GM12878 (cell line): ENCODE data around the gene S100A8. TPM values are rescaled to one million over a fixed set of nuclear protein-coding genes. Genes with fewer than 3 reads are reported as not detected.

Source experiments
- ATAC-seq: fragments of 200-7000 bp; cut with Tn5 transposase; 3 replicates; pipeline ENCODE4 v1.9.1; 2020; ENCODE audit warnings: mild to moderate bottlenecking, moderate library complexity
- BruUV-seq: library from RNA; stranded (reverse); fragments of 400-500 nt; replicated peaks from 2 replicates; lab custom pipeline; 2021; lab: Mats Ljungman, UMichigan
- CTCF ChIA-PET: fragments of 300-600 bp; sonication (Branson Sonifier 250); formaldehyde crosslinking; extraction: SDS; loops from one replicate; lab custom pipeline; 2021; ENCODE audit warnings: inconsistent platforms; lab: Yijun Ruan, JAX
- POLR2A ChIA-PET: fragments of 350-600 bp; formaldehyde crosslinking; extraction: SDS; loops from one replicate; lab custom pipeline; 2021; ENCODE audit warnings: inconsistent platforms; lab: Charles Lee
- RAD21 ChIA-PET: fragments of 300-600 bp; sonication (Branson Sonifier 250); formaldehyde crosslinking; loops from one replicate; lab custom pipeline; 2023; ENCODE audit warnings: antibody characterized with exemption; ENCODE audit not compliant: unreplicated experiment; lab: Charles Lee
- SMC1A ChIA-PET: fragments of 300-600 bp; sonication (Branson Sonifier 250); formaldehyde crosslinking; loops from one replicate; lab custom pipeline; 2023; ENCODE audit not compliant: unreplicated experiment, uncharacterized antibody; lab: Charles Lee
- DNase-seq: peaks from one replicate; pipeline ENCODE4 v3.0.0-alpha.2; 2011; ENCODE audit warnings: low read depth, low spot score
- FAIRE-seq: peaks from 3 replicates; lab custom pipeline; 2011; peaks lifted over from hg19 to GRCh38; lab: Jason Lieb, UNC
- H2AFZ ChIP-seq: 2 replicates; pipeline ENCODE4 v1.6.0; 2011; ENCODE audit warnings: low read depth, low read length, control low read depth; ENCODE audit not compliant: control insufficient read depth
- H3K27ac ChIP-seq: 2 replicates; pipeline ENCODE4 v1.5.1; 2011; ENCODE audit warnings: control low read depth; ENCODE audit not compliant: control insufficient read depth, insufficient read depth
- H3K27me3 ChIP-seq, 2 experiments: replicated peaks in 1 of 2; 2 replicates each; pipeline versions ENCODE4 v1.6.0 to v1.6.1; 2011; ENCODE audit warnings: low read length in 1 of 2; ENCODE audit not compliant: control insufficient read depth in 2 of 2, insufficient read depth in 2 of 2
- H3K36me3 ChIP-seq, 2 experiments: 2 replicates each; pipeline ENCODE4 v1.5.1; 2011; ENCODE audit warnings: low read length in 1 of 2; ENCODE audit not compliant: control insufficient read depth in 2 of 2, insufficient read depth in 2 of 2
- H3K4me1 ChIP-seq: 2 replicates; pipeline ENCODE4 v1.6.1; 2011; ENCODE audit warnings: mild to moderate bottlenecking, low read length, moderate library complexity, mixed read lengths; ENCODE audit not compliant: control insufficient read depth, insufficient read depth
- H3K4me2 ChIP-seq: 2 replicates; pipeline ENCODE4 v1.6.0; 2011; ENCODE audit warnings: control low read depth; ENCODE audit not compliant: control insufficient read depth, insufficient read depth
- H3K4me3 ChIP-seq: fragments of 200-600 bp; sonication (generic); 2 replicates; pipeline ENCODE4 v1.5.1; 2016
- H3K79me2 ChIP-seq: 2 replicates; pipeline ENCODE4 v1.6.0; 2011; ENCODE audit warnings: low read length; ENCODE audit not compliant: control insufficient read depth, insufficient read depth
- H3K9ac ChIP-seq: 2 replicates; pipeline ENCODE4 v1.8.0; 2011; ENCODE audit warnings: low read length, control low read depth, mixed read lengths; ENCODE audit not compliant: control insufficient read depth, insufficient read depth
- H3K9me3 ChIP-seq: replicated peaks from 3 replicates; pipeline ENCODE4 v1.5.1; 2011; ENCODE audit warnings: mild to moderate bottlenecking, low read length; ENCODE audit not compliant: control insufficient read depth, insufficient read depth
- H4K20me1 ChIP-seq: 2 replicates; pipeline ENCODE4 v1.6.0; 2011; ENCODE audit not compliant: control insufficient read depth, insufficient read depth
- CTCF ChIP-seq, 3 experiments: IDR thresholded peaks in 2 of 3; conservative IDR thresholded peaks in 1 of 3; 2 replicates each; pipeline ENCODE4 v1.5.1; 2011; ENCODE audit warnings: low read depth in 3 of 3, low read length in 3 of 3, mild to moderate bottlenecking in 3 of 3, control low read depth in 2 of 3, moderate library complexity in 2 of 3, inconsistent platforms in 1 of 3, mixed read lengths in 1 of 3; ENCODE audit not compliant: control insufficient read depth in 2 of 3, insufficient read depth in 1 of 3; ENCODE audit errors: extremely low read depth in 1 of 3
- HDGF ChIP-seq: fragments of 450-650 bp; IDR thresholded peaks from 2 replicates; pipeline ENCODE4 v1.6.1; 2016; ENCODE audit warnings: antibody characterized with exemption
- MTA3 ChIP-seq: IDR thresholded peaks from 2 replicates; pipeline ENCODE4 v1.6.1; 2012; ENCODE audit warnings: low read length, inconsistent platforms, borderline replicate concordance
- NFYB ChIP-seq: IDR thresholded peaks from 2 replicates; pipeline ENCODE4 v1.6.1; 2011; ENCODE audit warnings: low read depth, mild to moderate bottlenecking, low read length, improper control_type of control experiment, moderate library complexity; ENCODE audit not compliant: insufficient read depth
- NR2C2 ChIP-seq: IDR thresholded peaks from 2 replicates; pipeline ENCODE4 v1.6.1; 2011; ENCODE audit warnings: borderline replicate concordance, low read depth; ENCODE audit not compliant: control insufficient read depth, insufficient read length
- NR2F1 ChIP-seq: fragments of 450-650 bp; conservative IDR thresholded peaks from 2 replicates; pipeline ENCODE4 v1.6.1; 2017; ENCODE audit warnings: mild to moderate bottlenecking
- ZNF622 ChIP-seq: fragments of 450-650 bp; IDR thresholded peaks from 2 replicates; pipeline ENCODE4 v1.6.1; 2017; ENCODE audit warnings: mild to moderate bottlenecking, inconsistent platforms
- WGBS: methylation state at CpG from one replicate; pipeline ENCODE4 v1.1.6; 2016; ENCODE audit warnings: low lambda C conversion rate; ENCODE audit not compliant: insufficient replicate concordance, insufficient coverage; ENCODE audit errors: missing lambda C conversion rate; 5-methylcytosine and 5-hydroxymethylcytosine counted together
- in situ Hi-C: fragments of 300-500 bp; cut with MboI; formaldehyde crosslinking; loops from 9 replicates; pipeline ENCODE4 v1.14.3; 2018; ENCODE audit warnings: mixed read lengths
- intact Hi-C: fragments of 100-400 bp; cut with micrococcal nuclease; formaldehyde crosslinking; loops from one replicate; pipeline ENCODE4 v1.14.2; 2022; ENCODE audit not compliant: unreplicated experiment
- polyA plus RNA-seq, 11 experiments: library from polyadenylated mRNA; depleted of rRNA in 4 of 11; unstranded in 6 of 11; stranded (reverse) in 5 of 11; fragments of >200 nt; fragmentation: Nextera tagmentation in 4 of 11; fragmentation: Illumina TruSeq in 1 of 11; extraction: Ambion mirVana in 4 of 11; extraction: Trizol in 1 of 11; gene quantifications; 1 replicate in 1 of 11; 2 replicates in 10 of 11; pipeline versions ENCODE4 v1.2.1 to v1.2.3, GENCODE V29; 2011 to 2016; ENCODE audit warnings: inconsistent platforms in 2 of 11, missing spikeins in 2 of 11, low read depth in 1 of 11
- total RNA-seq, 4 experiments: library from RNA; depleted of rRNA in 3 of 4; stranded (reverse); fragments of >200 nt in 3 of 4; fragmentation: Illumina TruSeq in 1 of 4; extraction: Trizol in 1 of 4; gene quantifications; 2 replicates each; pipeline versions ENCODE4 v1.2.1 to v1.2.3, GENCODE V29; 2013 to 2021
- TF ChIP-seq, protein P1 (sequence below): fragments of 450-650 bp; IDR thresholded peaks from 2 replicates; pipeline ENCODE4 v1.6.1; 2018; ENCODE audit warnings: mild to moderate bottlenecking, low read depth, moderate library complexity; ENCODE audit not compliant: partially characterized antibody
- TF ChIP-seq, protein P2 (sequence below): IDR thresholded peaks from 2 replicates; pipeline ENCODE4 v1.6.1; 2012; ENCODE audit warnings: improper control_type of control experiment, low read depth, low read length; ENCODE audit not compliant: insufficient replicate concordance

The S100A8 gene
- total and polyA plus RNA-seq, 10 of the 15 experiments (the other 5 are each of a cell fraction or from before 2014, with no cell fraction given), result 0.28 TPM; not detected in 9

DNA sequence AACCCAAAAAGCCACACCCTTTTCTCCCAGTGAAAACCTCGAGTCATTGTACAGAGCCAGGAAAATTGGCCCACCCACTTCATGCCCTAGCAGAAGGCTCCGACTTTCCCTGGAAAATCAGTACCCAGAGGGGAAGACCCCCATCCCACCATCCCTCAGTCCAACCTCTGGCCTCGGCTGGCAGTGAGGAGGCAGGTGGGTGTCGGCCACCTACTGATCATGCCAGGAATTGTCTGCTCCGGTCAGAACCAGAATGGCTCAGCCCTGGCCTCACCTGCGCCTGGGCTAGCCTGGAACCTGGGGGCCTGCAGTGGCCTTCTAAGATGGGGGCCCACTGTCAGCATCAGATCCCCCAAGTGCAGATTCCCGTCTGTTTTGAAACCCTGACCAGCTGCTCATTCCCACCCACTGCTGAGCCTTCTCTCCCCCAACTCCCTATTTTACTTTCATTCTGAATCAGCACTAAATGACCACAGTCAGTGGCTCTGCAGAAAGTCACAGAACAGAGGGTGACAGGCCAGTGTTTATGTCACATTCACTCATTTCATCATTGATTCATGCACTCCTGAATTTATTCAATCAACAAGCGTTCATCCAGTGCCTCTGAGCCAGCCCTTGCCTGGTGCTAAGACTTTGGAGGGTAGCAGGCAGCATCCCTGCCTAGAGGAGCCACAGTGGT is 36.2 kb downstream of the S100A8 start (continued):
- TF ChIP-seq, protein P1, sequence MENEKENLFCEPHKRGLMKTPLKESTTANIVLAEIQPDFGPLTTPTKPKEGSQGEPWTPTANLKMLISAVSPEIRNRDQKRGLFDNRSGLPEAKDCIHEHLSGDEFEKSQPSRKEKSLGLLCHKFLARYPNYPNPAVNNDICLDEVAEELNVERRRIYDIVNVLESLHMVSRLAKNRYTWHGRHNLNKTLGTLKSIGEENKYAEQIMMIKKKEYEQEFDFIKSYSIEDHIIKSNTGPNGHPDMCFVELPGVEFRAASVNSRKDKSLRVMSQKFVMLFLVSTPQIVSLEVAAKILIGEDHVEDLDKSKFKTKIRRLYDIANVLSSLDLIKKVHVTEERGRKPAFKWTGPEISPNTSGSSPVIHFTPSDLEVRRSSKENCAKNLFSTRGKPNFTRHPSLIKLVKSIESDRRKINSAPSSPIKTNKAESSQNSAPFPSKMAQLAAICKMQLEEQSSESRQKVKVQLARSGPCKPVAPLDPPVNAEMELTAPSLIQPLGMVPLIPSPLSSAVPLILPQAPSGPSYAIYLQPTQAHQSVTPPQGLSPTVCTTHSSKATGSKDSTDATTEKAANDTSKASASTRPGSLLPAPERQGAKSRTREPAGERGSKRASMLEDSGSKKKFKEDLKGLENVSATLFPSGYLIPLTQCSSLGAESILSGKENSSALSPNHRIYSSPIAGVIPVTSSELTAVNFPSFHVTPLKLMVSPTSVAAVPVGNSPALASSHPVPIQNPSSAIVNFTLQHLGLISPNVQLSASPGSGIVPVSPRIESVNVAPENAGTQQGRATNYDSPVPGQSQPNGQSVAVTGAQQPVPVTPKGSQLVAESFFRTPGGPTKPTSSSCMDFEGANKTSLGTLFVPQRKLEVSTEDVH, result no peak
- no peak for TF ChIP-seq NR2F1

DNA sequence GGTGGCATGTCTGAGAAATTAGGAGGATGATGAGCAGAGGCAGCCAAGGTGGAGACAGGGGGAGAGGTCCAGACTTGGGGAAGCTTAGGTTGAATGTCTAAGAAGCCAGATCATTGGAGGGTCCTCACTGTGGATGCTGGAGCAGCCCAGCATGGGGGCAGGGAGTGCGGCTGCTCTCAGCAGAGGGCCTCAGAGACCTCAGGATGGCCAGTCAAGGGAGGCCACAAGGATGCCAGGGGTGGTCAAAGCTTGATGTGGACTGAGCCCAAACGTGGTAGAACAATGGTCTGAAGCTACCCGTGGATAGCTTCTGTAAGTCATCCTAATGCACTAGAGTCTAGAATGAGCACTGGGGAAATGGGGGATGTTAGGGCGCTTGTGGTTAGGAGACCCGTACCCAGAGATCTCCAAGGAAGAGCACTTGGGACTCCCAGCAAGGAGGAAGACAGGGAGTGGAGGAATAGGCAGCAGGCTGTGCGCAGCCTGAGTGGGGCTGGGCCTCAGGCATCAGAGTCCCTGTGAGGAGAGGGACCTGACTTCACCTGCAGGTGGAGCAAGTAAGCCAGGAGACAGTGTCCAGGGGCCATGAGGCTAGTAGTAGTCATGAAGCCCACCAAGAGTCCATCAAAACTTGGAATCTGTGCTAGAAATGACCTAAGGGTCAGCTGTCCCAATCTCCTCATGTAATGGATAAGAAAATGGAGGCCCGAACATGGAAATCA is 37.5 kb downstream of the S100A8 start:
- H3K4me3 ChIP-seq, result no peak overlapping the region
- no peak overlapping the region for H2AFZ ChIP-seq
- no peak overlapping the region for H3K4me2 ChIP-seq
- no peaks in the 10 kb centered on the region for H3K27me3 ChIP-seq
- CTCF ChIA-PET, result interaction anchor here (0.5 to 8.6 kb wide), 37 partner anchors 9 to 952 kb away, joined by 3 to 326 read pairs (median 4); partner anchors contain the start of genes LORICRIN and PGLYRP3
- H4K20me1 ChIP-seq, result no peaks in the 10 kb centered on the region
- POLR2A ChIA-PET, result no interaction called here
- RAD21 ChIA-PET, result interaction anchor here (0.6 to 8.4 kb wide), 11 partner anchors 9 to 379 kb away, joined by 3 to 94 read pairs (median 4); partner anchors contain the start of gene PGLYRP3
- no peaks in the 10 kb centered on the region for H3K36me3 ChIP-seq
- no peaks in the 10 kb centered on the region for H3K9me3 ChIP-seq
- H3K79me2 ChIP-seq, result no peaks in the 10 kb centered on the region
- no TSS peak for BruUV-seq
- no peak overlapping the region for H3K27ac ChIP-seq
- no peak for FAIRE-seq
- no peak overlapping the region for H3K9ac ChIP-seq
- intact Hi-C loops, result loop anchor here (2.0 kb wide), 1 partner anchor 215 kb away; no protein-coding TSS in a partner anchor
- peak; percentile 59 for ATAC-seq
- peaks cover 12% of the 10 kb centered on the region for H3K4me1 ChIP-seq
- no peak for DNase-seq
- SMC1A ChIA-PET, result interaction anchor here (0.6 to 6.2 kb wide), 16 partner anchors 8 to 219 kb away, joined by 3 to 106 read pairs (median 4); partner anchors contain the start of genes PGLYRP3 and S100A2
- in situ Hi-C loops, result loop anchor here (5.0 kb wide), 1 partner anchor 144 kb away; no protein-coding TSS in a partner anchor
- WGBS, result 23% methylated on average over 7 of the region's 7 CpGs
- TF ChIP-seq NFYB (no peak), NR2C2 (no peak), CTCF (IDR thresholded peaks at IDR 0.05 in 2 of 3, conservative IDR thresholded peaks at IDR 0.05 in 1 of 3; ENCODE audit: control insufficient read depth in 2 of 3, extremely low read depth in 1 of 3, insufficient read depth in 1 of 3, low read depth in 3 of 3, low read length in 3 of 3) (peak; percentile 27 to 62 (median 52); a peak in 4 of 6 replicates), ZNF622 (no peak), MTA3 (no peak), HDGF (no peak)
- TF ChIP-seq, protein P2, sequence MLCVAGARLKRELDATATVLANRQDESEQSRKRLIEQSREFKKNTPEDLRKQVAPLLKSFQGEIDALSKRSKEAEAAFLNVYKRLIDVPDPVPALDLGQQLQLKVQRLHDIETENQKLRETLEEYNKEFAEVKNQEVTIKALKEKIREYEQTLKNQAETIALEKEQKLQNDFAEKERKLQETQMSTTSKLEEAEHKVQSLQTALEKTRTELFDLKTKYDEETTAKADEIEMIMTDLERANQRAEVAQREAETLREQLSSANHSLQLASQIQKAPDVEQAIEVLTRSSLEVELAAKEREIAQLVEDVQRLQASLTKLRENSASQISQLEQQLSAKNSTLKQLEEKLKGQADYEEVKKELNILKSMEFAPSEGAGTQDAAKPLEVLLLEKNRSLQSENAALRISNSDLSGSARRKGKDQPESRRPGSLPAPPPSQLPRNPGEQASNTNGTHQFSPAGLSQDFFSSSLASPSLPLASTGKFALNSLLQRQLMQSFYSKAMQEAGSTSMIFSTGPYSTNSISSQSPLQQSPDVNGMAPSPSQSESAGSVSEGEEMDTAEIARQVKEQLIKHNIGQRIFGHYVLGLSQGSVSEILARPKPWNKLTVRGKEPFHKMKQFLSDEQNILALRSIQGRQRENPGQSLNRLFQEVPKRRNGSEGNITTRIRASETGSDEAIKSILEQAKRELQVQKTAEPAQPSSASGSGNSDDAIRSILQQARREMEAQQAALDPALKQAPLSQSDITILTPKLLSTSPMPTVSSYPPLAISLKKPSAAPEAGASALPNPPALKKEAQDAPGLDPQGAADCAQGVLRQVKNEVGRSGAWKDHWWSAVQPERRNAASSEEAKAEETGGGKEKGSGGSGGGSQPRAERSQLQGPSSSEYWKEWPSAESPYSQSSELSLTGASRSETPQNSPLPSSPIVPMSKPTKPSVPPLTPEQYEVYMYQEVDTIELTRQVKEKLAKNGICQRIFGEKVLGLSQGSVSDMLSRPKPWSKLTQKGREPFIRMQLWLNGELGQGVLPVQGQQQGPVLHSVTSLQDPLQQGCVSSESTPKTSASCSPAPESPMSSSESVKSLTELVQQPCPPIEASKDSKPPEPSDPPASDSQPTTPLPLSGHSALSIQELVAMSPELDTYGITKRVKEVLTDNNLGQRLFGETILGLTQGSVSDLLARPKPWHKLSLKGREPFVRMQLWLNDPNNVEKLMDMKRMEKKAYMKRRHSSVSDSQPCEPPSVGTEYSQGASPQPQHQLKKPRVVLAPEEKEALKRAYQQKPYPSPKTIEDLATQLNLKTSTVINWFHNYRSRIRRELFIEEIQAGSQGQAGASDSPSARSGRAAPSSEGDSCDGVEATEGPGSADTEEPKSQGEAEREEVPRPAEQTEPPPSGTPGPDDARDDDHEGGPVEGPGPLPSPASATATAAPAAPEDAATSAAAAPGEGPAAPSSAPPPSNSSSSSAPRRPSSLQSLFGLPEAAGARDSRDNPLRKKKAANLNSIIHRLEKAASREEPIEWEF, result no peak
